DMS153 treated with DMSO at 0.1 percent for 48 hours (cell line): ENCODE measurements around the gene EIF2S3.
"Not testable (repeated sequence)": the region's sequence is repeated elsewhere in the genome, so short reads cannot be mapped to it uniquely, and the experiment has no call there.

Experiments used
- DNase-seq: peaks from one replicate; lab custom pipeline; 2025; ENCODE audit not compliant: unreplicated experiment; lab: John Stamatoyannopoulos, UW

EIF2S3 gene

DNA sequence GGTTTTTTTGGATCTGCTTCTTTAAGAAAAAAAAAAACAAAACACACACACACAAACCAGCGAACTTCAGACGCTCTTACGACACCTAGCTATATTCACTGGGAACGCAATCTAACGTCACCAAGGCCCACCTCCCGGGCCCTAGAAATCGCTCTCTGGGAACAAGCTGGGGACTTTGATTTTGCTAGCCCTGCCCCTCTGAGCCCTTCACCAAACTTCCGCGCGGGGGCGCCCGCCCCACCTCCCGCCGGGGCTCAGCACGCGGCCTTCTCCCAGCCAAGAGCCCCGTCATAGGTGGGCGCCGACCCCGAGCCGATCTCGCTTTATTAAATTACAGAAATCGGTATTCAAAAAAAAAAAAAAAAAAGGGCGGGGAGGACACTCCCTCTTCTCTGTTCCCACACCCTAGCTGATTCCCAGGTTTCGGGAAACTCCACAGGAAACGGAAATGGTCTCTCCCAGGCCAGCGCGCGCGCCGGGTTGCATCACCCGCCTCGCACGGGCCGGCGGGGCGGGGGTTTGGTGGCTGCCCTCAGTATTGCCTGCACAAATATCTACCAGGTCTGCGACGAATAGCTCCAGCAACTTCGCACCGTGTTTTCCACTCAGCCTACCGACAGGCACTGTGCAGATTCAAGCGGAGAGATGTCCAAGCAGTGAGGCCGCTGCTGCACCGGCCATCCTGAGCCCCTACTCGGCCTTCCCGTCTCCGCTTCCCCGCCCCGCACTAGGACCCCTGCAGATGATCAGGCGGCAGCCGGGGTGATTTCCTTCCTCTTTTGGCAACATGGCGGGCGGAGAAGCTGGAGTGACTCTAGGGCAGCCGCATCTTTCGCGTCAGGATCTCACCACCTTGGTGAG lies at the start of gene EIF2S3:
Gene EIF2S3 (plus strand): TSS at position 775 of the 861 bp plus-strand sequence. CDS start 13 bp downstream, at position 788.
- peak; percentile 79 for DNase-seq

DNA sequence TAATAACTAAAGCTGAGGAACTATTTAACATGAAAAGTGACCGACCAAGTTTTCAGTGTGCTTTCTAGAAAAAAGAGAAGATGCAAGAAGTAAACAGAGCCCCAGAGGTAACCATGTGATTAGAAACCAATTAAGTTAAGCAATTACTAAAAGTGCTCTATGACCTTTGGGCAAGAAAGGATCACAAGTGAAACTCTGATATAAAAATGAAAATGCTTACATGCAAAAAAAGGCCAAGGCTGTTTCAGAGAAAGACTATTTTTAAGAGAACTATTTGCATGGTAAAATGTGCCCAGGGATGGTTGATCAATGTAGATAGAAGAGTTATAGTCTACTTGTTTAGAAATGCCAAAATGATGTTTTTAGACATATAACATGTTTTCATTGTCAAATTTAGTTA lies 49.7 kb upstream of the EIF2S3 start:
- DNase-seq: no peak

DNA sequence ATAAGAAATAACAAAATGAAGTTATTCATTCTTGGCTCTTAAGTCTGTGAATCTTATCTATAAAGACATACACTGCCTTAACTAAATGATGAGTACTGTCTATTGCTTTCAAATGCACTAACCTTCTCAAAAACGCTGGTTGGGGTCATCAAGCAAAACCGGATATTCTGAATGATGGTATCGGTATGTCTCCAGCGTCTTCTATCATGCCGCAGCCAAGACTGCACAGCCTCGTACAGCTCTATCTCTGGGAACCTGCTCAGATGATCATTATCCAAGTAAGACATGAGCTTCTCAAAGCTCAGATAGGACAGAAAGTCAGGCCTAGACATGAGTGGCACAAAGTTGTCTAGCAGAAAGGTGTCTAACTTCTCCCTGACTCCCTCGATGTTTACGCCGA lies 48.9 kb upstream of the EIF2S3 start:
- no peak for DNase-seq

DNA sequence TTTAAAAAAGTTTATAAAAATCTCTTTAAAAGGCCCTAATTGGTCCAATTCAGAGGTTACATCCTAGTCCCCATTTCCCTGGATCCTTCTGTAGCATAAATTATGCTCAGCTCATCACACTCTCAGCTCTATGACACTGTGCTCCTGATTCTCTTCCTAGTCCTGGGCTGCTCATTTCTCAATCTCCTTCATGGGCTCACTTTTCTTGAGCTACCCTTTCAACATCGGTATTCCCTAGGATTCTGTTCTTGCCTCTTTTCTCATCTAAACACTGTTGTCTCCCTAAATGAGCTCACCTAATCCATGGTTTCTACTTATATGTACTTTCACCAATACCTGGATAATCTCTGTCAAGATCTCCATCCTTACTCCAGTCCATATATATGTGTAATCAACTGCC lies 42.5 kb upstream of the EIF2S3 start:
- no peak for DNase-seq

DNA sequence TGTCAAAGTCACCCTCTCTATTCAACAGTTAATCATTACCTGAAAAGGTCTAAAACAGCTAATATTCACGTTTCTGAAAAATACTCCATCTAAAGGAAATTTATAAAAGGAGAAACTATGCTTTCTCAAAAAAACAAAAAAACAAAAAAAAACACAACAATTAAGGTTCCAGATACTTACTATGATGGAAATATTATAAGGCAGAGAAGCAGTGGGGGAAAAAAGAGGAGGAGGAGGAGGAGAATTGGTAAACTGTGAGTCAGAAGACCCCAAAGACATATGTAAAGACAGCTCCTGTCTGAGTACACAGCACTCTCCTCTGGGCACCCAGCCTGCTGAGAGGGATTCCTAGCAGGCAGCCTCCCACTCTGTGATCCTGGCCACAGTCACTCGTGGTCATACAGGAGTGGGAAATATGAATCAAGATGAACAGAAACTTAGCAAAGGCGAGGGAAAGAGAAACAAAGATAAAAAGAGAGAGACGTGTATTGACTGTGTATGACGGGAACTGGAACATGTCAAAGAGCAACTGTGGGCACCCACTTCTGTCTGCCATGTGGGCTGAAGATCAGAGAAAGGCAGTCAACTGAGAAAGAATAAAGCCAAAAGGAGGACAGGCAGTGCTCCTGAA lies 40.3 kb upstream of the EIF2S3 start:
- DNase-seq: no peak

DNA sequence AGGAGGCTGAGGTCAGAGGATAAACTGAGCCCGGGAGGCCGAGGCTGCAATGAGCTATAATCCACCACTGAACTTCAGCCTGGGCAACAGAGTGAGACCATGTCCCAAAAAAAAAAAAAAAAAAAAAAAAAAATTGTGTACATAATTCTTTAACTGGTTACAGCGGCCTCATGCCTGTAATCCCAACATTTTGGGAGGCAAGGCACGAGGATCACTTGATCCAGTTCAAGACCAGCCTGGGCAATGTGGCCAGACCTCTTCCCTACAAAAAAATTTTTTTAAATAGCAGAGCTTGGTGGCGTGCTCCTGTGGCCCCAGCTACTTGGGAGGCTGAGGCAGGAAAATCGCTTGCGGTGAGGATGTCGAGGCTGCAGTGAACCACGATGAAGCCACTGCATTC lies 37.1 kb upstream of the EIF2S3 start:
- DNase-seq: no peak

DNA sequence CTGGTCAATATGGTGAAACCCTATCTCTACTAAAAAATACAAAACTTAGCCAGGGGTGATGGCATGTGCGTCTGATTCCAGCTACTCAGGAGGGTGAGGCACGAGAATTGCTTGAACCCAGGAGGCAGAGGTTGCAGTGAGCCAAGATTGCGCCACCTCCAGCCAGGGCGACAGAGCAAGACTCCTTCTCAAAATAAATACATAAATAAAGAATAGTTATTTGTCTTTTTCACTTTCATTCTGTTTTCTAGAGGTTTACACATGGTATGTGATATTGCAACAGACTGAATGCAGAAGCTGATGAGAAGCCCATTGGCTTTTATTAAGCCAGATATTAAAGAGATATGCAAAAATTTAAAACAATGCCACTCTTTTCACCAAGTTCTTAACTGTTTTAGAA lies 35.9 kb upstream of the EIF2S3 start:
- DNase-seq: no peak

DNA sequence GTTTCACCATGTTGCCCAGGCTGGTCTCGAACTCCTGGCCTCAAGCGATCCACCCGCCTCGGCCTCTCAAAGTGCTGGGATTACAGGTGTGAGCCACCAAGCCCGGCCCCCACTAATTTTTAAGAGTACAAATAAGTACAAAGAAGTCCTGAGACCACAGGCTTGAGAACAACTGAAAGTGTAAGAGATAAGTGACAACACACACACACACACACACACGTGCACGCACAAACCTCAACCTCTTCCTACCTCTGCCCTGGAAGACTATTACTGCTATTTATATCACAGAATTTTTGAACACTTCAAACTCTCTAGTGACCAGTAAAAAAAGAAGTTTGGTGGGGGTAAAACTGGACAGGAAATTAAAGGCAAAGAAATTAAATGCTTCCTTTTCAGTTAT lies 35.3 kb upstream of the EIF2S3 start:
- DNase-seq: no peak

DNA sequence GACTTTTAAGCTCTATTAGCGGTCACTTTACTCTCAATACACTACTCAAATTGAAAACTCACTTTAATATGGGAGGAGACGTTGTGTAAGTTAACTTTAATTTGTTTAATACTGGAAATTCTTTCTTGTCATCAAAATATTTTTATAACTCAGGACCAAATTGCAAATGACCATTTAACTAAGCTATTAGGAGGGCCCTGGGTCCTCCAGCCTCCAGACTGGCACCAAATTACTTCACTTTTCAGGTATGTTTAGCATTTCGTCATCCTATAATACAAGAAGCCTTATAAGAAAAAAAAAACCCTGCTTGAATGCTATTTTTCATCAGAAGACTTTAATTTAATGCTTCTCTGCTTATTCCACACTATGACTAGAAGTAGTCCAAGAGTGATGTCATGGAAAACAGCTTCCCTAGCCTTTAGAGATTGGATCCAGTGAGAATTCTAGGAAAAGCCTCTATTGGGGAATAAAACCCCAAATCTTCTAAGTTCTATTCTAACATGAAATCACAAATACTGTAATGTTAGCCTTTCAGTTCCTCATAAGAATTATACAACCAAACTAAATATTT lies 34.4 kb upstream of the EIF2S3 start:
- no peak for DNase-seq

DNA sequence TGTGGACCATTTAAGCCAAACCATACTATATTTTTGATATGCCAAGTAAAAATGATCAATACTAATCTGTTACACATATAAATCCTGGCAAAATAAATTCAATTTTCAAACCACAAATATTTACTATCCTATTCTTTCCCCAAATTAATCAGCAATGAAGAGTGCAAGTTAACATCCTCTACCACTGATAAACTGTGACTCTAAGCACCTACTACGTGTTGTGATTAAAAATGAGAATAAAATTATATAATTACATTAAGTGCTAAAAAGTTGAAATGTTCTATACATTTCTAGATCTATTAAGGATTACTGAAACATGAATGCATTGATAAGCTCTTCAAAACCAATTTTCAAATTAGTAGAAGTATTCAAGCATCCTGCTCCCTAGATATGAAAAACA lies 31.2 kb upstream of the EIF2S3 start:
- no peak for DNase-seq

DNA sequence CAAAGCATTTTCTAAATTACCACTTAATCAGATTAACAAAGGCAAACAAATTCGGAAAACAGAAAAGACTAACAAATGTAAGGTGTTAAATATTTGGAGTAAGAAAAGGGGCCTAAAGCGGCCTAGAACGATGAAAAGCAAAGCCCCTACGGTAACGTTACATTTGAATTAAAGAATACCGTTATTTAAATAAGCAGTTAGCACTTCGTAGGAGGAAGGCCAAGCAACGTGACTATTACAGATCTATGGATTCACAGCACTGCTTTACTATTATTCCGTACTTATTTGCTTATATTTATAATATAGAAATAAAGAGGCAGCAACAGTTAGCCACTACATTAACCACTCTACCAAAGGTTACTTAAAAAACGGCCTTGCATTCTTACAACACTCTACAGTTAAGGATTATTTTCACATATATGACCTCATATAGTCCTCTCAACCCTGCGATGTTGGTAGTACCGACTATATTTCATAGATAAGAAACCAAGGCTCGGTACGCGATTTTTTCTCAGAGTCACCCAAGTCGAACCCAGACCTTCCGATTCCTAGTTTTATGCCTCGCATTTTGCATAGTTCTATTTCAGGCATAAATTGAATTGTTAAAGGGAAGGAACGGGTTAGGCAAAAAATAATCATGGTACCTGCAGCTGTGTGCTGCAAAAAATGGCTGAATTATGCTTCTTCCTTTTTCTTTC lies 30.6 kb upstream of the EIF2S3 start:
- DNase-seq: no peak

DNA sequence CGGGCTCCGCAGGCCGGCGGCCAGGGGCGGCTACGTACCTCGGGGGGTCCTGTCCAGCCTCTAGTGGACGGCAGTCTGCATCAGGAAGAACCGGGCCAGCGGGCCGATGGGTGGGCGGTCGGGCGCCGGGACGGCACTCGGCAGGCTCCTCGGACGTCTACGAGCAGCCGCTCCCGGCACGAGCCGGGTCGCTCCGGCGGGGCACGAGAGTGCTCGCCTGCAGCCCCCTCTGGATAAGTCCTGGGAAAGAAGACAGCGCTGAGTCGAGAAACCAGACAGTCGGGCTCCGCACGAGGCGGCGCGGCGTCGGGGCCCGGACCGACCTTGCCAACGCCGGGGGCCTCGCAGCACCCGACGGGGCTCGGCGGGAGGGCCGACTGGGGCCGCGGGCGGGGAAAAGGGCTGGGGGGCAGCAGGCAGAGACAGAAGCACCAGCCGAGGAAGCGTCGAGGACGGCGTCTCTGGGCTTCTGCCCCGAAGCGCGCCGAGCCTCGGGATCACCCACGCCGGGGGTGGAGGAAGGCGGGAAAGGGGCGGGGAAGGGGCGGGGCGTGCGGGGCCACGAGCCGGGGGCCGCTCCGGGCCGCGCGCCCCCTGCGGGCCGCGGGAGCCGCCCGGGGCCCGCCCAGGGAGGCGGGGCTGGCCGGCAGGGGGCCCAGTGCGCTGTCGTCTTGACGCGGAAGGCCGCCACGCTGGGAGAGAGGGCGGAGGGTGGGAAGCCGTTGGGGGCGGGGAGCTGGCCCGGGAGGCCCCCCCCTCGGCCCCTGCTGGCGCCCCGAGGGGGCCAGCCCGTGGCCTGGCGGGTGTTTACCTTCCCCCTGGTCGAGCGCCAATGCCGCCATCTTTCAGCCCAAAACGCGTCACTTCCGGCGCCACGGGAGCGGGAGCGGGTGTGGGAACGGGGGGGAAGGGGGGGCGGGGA lies 29.7 kb upstream of the EIF2S3 start:
- no peak for DNase-seq

DNA sequence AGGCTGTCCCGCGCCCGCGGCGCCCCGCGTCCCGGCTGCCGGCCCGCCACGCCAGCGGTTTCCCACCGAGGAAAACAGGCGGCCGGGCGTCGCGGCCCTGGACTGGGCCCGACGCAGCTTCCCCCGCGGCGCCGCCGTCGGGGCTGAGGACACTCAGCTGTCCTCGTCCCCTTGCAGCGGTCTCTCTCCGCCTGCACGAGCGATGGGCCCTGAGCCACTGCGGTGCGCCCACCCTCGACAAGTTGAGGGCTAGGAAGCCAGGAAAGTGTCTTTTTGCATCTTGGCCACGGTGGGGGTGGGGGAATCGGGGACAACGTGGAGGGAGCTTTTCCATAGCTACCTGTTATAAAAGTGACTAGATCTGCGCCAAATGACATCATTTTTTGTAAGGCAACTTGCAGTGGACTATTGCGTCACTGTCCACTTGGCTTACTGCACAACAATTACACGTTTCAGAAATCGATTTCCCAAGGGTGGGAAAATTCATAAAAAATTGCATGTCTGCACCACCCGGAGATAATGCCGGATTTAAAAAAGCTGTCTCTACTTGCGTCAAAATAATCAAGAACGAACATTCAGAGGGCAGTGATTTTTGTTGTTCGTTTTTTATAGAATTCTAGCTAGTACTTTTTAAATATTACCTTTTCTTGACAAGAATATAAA lies 28.9 kb upstream of the EIF2S3 start:
- no peak for DNase-seq

DNA sequence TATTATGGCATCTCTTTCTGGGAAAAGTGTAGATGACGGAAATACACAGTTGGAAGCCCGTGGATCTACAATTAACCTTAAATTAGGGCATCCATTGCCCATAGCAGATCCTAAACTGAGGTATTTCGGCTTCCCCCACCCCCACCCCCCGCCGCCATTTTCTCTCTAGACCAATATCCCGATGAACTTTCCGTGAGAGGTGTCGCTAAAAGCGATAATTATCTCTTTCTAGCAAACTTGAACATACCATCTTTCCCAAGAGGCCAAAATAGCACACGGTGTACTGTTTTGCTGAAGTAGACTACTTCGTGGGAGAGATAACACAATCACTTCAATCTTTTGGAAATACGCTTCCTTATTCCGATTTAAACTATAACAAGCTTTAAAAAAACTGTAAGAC lies 28.3 kb upstream of the EIF2S3 start:
- DNase-seq: no peak

DNA sequence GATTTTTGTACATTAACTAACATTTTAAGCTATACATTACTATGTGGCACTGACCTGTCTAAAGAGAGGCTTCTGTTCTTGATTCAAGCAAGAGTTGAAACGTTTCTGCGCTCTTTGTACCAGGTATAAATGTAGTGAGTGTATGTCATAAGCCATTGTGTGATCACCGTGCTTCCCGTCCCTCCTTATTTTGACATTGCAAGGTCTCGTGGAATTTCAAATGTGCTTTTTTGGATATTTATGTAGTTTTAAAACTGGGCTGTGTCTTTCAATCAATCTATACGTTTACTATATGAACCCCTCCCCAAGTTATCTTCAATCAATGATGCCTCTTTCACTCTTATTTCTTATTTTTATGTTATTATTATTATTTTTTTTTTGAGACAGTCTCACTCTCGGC lies 27.7 kb upstream of the EIF2S3 start, which contains the start of gene KLHL15:
Gene KLHL15 (minus strand): TSS at position 101 of the 400 bp plus-strand sequence. CDS start 20,493 bp downstream, outside the sequence.
- no peak for DNase-seq

DNA sequence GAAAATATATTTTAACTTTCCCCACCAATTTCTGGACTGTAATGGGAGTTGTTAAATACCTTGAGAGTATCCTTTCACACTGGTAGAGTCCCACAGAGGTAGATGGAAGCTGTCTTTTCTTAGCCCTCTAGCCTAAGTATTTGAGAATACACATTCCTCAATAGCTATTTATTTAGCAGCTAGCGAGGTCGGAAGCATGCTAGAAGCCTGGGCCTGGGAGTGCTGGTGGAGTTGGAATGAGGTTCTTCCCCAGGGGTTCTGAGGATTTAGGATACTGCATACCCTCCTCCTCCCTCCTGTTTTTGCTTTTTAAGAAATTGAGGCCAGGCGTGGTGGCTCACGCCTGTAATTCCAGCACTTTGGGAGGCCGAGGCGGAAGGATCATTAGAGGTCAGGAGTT lies 26.8 kb upstream of the EIF2S3 start:
- no peak for DNase-seq

DNA sequence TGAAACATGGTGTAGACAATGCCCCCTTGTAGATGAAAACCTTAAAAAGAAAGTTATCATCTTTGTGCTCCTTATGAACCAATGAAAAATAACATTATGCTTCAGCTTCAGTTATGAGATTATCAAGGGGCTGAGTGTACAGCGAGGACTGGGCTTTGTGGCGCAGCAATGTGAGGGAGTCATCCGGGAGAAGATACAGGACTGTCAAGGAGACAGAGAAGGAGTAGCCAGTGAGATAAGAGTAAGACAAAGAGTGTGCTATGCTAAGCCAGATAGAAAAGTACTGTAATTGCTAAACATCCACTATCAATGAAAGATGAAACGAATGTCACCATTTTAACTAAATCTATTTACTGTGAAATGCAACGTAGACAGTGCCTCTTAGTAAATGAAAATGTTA lies 24.2 kb upstream of the EIF2S3 start:
- DNase-seq: no peak

DNA sequence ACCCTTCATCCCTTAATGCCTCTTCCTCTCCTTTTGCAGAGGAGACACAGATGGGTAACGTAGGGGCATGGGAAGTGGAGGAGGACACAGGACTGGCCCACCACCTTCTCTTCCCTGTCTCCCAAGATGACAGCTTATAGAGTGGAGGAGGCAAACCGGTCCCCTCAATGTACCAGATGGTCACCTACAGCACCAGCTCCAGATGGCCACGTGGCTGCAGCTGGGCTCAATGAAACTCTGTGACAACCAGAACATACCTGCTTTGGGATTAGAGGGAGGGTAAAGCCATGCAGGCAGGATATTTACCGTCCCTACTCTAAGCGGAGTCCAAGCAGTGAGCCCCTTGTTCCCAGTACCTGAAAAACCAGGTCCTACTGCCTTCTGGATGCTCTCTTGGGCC lies 20.3 kb upstream of the EIF2S3 start:
- DNase-seq: no peak

DNA sequence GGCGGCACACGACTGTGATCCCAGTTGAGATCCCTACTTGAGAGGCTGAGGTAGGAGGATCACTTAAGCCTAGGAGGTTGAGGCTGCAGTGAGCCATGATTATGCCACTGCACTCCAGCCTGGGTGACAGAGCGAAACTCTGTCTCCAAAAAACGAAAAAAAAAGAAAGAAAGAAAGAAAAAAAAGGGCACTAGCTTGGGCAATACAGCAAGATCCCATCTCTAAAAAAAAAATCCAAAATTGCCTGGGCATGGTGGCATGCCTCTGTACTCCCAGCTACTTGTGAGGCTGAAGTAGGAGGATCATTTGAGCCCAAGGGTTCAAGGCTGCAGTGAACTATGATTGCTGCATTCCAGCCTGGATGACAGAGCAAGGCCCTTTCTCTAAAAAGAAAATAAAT lies 17.0 kb upstream of the EIF2S3 start:
- DNase-seq: no peak

DNA sequence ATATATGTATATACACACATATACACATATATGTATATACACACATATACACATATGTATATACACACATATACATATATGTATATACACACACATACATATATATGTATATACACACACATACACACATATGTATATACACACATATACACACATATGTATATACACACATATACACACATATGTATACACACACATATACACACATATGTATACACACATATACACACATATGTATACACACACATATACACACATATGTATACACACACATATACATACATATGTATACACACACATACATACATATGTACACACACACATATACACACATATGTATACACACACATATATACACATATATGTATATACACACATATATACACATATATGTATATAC lies 8.7 kb upstream of the EIF2S3 start:
- DNase-seq: not testable (repeated sequence)
